Right lobe of liver (tissue), 6 donors: ENCODE results near the gene DLD. TPM values are rescaled to one million over a fixed set of nuclear protein-coding genes. Genes with fewer than 3 reads are reported as not detected.
A peak's percentile ranks its signal among the peaks of the same experiment; 100 is the strongest.

Experiments
- ATAC-seq, 4 donors: fragments of 200-7000 bp; cut with Tn5 transposase; one replicate each; pipeline ENCODE4 v1.9.1; 2020; ENCODE audit warnings: mild to moderate bottlenecking in 4 of 4, moderate library complexity in 4 of 4
- DNase-seq, 3 donors: peaks; one replicate each; pipeline ENCODE4 v3.0.0-alpha.2; 2020
- H3K27ac ChIP-seq, 3 donors: fragments of 200-600 bp; one replicate each; pipeline ENCODE4 v1.8.0; 2022
- H3K27me3 ChIP-seq, 2 donors: fragments of 200-600 bp; one replicate each; pipeline ENCODE4 v1.8.0; 2022
- H3K36me3 ChIP-seq, 4 donors: fragments of 200-600 bp; sonication (generic) in 1 of 4; one replicate each; pipeline versions ENCODE4 v1.5.1 to v1.8.0; 2017 to 2022; ENCODE audit warnings: control low read depth in 1 of 4
- H3K4me1 ChIP-seq, 4 donors: fragments of 200-600 bp; sonication (generic) in 1 of 4; one replicate each; pipeline versions ENCODE4 v1.5.1 to v1.8.0; 2017 to 2022; ENCODE audit warnings: control low read depth in 1 of 4
- H3K4me3 ChIP-seq, 3 donors: fragments of 200-600 bp; one replicate each; pipeline ENCODE4 v1.8.0; 2022
- H3K9me3 ChIP-seq, 4 donors: fragments of 200-600 bp; sonication (generic) in 1 of 4; one replicate each; pipeline versions ENCODE4 v1.5.1 to v1.8.0; 2017 to 2022; ENCODE audit warnings: control low read depth in 1 of 4
- CTCF ChIP-seq, 4 donors: fragments of 200-600 bp in 3 of 4; fragments of 450-650 bp in 1 of 4; IDR thresholded peaks; one replicate each; pipeline versions ENCODE4 v1.5.1 to v1.8.0; 2016 to 2022; ENCODE audit warnings: antibody characterized with exemption in 4 of 4, mild to moderate bottlenecking in 2 of 4
- POLR2A ChIP-seq: fragments of 450-650 bp; IDR thresholded peaks from one replicate; pipeline ENCODE4 v1.6.1; 2017; ENCODE audit warnings: antibody characterized with exemption, mild to moderate bottlenecking
- WGBS: methylation state at CpG from one replicate; pipeline ENCODE4 v1.1.6; 2018; ENCODE audit warnings: low coverage, low lambda C conversion rate; ENCODE audit not compliant: insufficient coverage; ENCODE audit errors: missing lambda C conversion rate; 5-methylcytosine and 5-hydroxymethylcytosine counted together
- intact Hi-C, 2 donors: fragments of 100-400 bp; cut with DNase I; formaldehyde crosslinking; loops; one replicate each; pipeline versions ENCODE4 v1.11.2 to v1.14.1; 2022
- total RNA-seq, 6 experiments: library from RNA; depleted of rRNA in 2 of 6; stranded (reverse); fragments of >200 nt in 2 of 6; fragmentation: NEBNext Ultra II Directional in 3 of 6; extraction: Animal tissue kit (Norgen Biotek cat#: 25700) in 3 of 6; gene quantifications; one replicate each; pipeline versions ENCODE4 v1.1.0 to v1.2.4, GENCODE V29; 2016 to 2023
- donor health status: DM: no; HTN: yes; CAD: no.
- donor health status: DM: no; HTN: no; CAD: no.
- donor health status: DM: no; HTN: no; CAD: no.
- donor health status: DM: no; HTN: yes; CAD: no.
- donor health status: DM: no; HTN: yes; CAD: no.

Gene DLD
- total RNA-seq, 6 experiments from 2014 or later, result 51.5 to 69.4 (median 61.0) TPM

- no peaks in the 10 kb centered on the region for H3K27me3 ChIP-seq
- TF ChIP-seq POLR2A, result no peak
- no peak for TF ChIP-seq CTCF (IDR thresholded peaks at IDR 0.05)
- H3K36me3 ChIP-seq, result peaks cover 0 to 21% (median 0%) of the 10 kb centered on the region in 4 donors
- H3K9me3 ChIP-seq, result no peaks in the 10 kb centered on the region
- no peak overlapping the region for H3K4me3 ChIP-seq
- H3K27ac ChIP-seq, result no peak overlapping the region
- H3K4me1 ChIP-seq, result no peaks in the 10 kb centered on the region
- 44% methylated on average over 9 of the region's 14 CpGs for WGBS
- ATAC-seq, result peak; percentile 38 to 74 (median 62)
- DNase-seq, result no peak
- intact Hi-C loops, result loop anchor here in 1 of 2 donors (10.0 kb wide), 1 partner anchor 46 kb away; the partner anchor contains the start of gene LAMB1
Measured at GRCh38 chr7:107958764-107959526, 68.0 kb downstream of the DLD start.

GRCh38 chr7:107959527-107959898 is 68.5 kb downstream of the DLD start:
- Histone ChIP-seq H3K36me3 (peaks cover 0 to 21% (median 0%) of the 10 kb centered on the region in 4 donors), H3K9me3 (no peaks in the 10 kb centered on the region), H3K4me3 (no peak overlapping the region), H3K4me1 (no peaks in the 10 kb centered on the region), H3K27me3 (no peaks in the 10 kb centered on the region), H3K27ac (no peak overlapping the region)
- whole genome bisulfite sequencing, result 80% methylated on average over 2 of the region's 10 CpGs
- intact Hi-C loops, result loop anchor here in 1 of 2 donors (10.0 kb wide), 1 partner anchor 45 kb away; the partner anchor contains the start of gene LAMB1
- TF ChIP-seq CTCF (IDR thresholded peaks at IDR 0.05), result no peak
- TF ChIP-seq POLR2A, result no peak
- DNase-seq, result no peak
- no peak for ATAC-seq

- no peak for ATAC-seq
- Histone ChIP-seq H3K36me3 (peaks cover 0 to 21% (median 0%) of the 10 kb centered on the region in 4 donors), H3K27me3 (no peaks in the 10 kb centered on the region), H3K27ac (no peak overlapping the region), H3K4me1 (no peaks in the 10 kb centered on the region), H3K4me3 (no peak overlapping the region), H3K9me3 (no peaks in the 10 kb centered on the region)
- TF ChIP-seq POLR2A (no peak), CTCF (IDR thresholded peaks at IDR 0.05) (no peak)
- 67% methylated on average over 4 of the region's 5 CpGs for WGBS
- intact Hi-C loops, result no loop called here
- no peak for DNase-seq
Measured at GRCh38 chr7:107960272-107960671, 69.3 kb downstream of the DLD start.

GRCh38 chr7:107961405-107961804 is 70.4 kb downstream of the DLD start:
- Histone ChIP-seq H3K27ac (no peak overlapping the region), H3K4me1 (no peaks in the 10 kb centered on the region), H3K36me3 (peaks cover 0 to 21% (median 0%) of the 10 kb centered on the region in 4 donors), H3K27me3 (no peaks in the 10 kb centered on the region), H3K4me3 (no peak overlapping the region), H3K9me3 (no peaks in the 10 kb centered on the region)
- ATAC-seq, result peak; percentile 21 to 71 (median 54)
- TF ChIP-seq POLR2A (no peak), CTCF (IDR thresholded peaks at IDR 0.05) (no peak)
- WGBS, result 31% methylated on average over 9 of the region's 9 CpGs
- intact Hi-C loops, result no loop called here
- DNase-seq, result peak in 2 of 3 donors; percentile 44 to 62
